ENCODE data around the gene GPR4.

GPR4 gene

GRCh38 chr19:45643024-45643926 is 41.3 kb upstream of the GPR4 start:
- TF ChIP-seq ZNF565 (CRISPR knock-in tag; conservative IDR thresholded peaks at IDR 0.05; ENCODE audit: low read depth) (no peak), POU6F1 (CRISPR knock-in tag; IDR thresholded peaks at IDR 0.05; ENCODE audit: borderline replicate concordance, low read depth) (no peak), ARNTL (CRISPR knock-in tag; IDR thresholded peaks at IDR 0.05; ENCODE audit: borderline replicate concordance, low read depth) (no peak), ZNF70 (CRISPR knock-in tag; IDR thresholded peaks at IDR 0.05) (peak; percentile 95)
- peak; percentile 75 for ATAC-seq

DNA sequence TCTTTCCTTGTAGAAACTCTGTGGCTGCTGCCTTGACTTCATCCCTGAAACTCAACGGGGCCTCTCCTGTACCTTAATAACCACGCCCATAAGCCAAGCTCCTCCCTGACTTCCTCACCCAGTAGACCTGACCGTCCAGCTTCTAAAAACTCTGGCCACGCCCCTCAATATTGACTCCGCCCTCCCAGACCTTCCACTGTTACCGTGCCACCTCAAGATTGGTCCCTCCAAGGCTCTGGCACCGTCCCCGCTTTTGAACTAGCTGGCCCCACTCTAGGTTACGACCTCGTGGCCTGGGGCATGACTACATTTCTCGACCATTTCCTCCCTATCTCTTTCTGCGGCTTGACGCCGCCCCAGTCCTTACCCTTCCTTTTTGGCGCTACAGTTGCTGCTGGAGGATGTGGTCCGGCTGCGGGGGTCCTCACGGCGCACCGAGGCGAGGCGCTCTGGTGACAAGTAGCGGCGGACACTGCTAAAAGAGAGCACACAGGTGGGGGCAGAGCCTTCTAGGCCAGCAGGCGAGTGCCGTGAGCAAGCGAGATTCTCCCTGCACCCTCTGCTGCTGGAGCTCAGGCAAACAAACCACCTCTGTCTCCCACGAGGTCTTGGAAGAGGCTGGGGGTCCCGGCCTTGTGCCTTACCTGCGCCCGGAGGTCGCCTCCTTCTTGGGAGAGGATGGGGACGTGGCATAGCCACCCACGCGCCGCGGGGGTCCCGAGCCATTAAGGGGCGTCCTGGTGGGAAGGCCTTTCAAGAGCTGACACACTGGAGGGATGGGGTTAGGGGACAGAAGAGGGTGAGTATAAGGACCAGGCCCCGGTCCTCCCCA is 39.5 kb upstream of the GPR4 start:
- ATAC-seq, result no peak
- no peak for TF ChIP-seq SNAI2 (CRISPR knock-in tag; IDR thresholded peaks at IDR 0.05)
- TF ChIP-seq, protein P1, sequence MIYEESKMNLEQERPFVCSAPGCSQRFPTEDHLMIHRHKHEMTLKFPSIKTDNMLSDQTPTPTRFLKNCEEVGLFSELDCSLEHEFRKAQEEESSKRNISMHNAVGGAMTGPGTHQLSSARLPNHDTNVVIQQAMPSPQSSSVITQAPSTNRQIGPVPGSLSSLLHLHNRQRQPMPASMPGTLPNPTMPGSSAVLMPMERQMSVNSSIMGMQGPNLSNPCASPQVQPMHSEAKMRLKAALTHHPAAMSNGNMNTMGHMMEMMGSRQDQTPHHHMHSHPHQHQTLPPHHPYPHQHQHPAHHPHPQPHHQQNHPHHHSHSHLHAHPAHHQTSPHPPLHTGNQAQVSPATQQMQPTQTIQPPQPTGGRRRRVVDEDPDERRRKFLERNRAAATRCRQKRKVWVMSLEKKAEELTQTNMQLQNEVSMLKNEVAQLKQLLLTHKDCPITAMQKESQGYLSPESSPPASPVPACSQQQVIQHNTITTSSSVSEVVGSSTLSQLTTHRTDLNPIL (CRISPR knock-in tag; IDR thresholded peaks at IDR 0.05; ENCODE audit: low read depth), result no peak
- TF ChIP-seq PPARA (CRISPR knock-in tag; IDR thresholded peaks at IDR 0.05; ENCODE audit: borderline replicate concordance), result no peak
- TF ChIP-seq ZC3H10 (CRISPR knock-in tag; IDR thresholded peaks at IDR 0.05), result no peak
- no peak for TF ChIP-seq TCF4 (CRISPR knock-in tag; IDR thresholded peaks at IDR 0.05; ENCODE audit: borderline replicate concordance)
- no peak for TF ChIP-seq ZNF565 (CRISPR knock-in tag; conservative IDR thresholded peaks at IDR 0.05; ENCODE audit: low read depth)
- TF ChIP-seq ZNF8 (CRISPR knock-in tag; IDR thresholded peaks at IDR 0.05), result no peak
- no peak for TF ChIP-seq OSR1 (CRISPR knock-in tag; IDR thresholded peaks at IDR 0.05)

- TF ChIP-seq BACH2 (CRISPR knock-in tag; IDR thresholded peaks at IDR 0.05; ENCODE audit: borderline replicate concordance) (no peak), ZC3H10 (CRISPR knock-in tag; IDR thresholded peaks at IDR 0.05) (no peak), ZFP30 (CRISPR knock-in tag; IDR thresholded peaks at IDR 0.05) (no peak), PATZ1 (CRISPR knock-in tag; IDR thresholded peaks at IDR 0.05; ENCODE audit: borderline replicate concordance) (no peak), OSR1 (CRISPR knock-in tag; IDR thresholded peaks at IDR 0.05) (no peak), ZFP3 (CRISPR knock-in tag; IDR thresholded peaks at IDR 0.05) (no peak), CSRNP3 (CRISPR knock-in tag; IDR thresholded peaks at IDR 0.05) (no peak), ZNF8 (CRISPR knock-in tag; IDR thresholded peaks at IDR 0.05) (no peak), GLIS3 (CRISPR knock-in tag; IDR thresholded peaks at IDR 0.05) (no peak), ZNF565 (CRISPR knock-in tag; conservative IDR thresholded peaks at IDR 0.05; ENCODE audit: low read depth) (no peak), SNAI2 (CRISPR knock-in tag; IDR thresholded peaks at IDR 0.05) (no peak)
- no peak for ATAC-seq
Observed at GRCh38 chr19:45640849-45641273, 38.8 kb upstream of the GPR4 start.

DNA sequence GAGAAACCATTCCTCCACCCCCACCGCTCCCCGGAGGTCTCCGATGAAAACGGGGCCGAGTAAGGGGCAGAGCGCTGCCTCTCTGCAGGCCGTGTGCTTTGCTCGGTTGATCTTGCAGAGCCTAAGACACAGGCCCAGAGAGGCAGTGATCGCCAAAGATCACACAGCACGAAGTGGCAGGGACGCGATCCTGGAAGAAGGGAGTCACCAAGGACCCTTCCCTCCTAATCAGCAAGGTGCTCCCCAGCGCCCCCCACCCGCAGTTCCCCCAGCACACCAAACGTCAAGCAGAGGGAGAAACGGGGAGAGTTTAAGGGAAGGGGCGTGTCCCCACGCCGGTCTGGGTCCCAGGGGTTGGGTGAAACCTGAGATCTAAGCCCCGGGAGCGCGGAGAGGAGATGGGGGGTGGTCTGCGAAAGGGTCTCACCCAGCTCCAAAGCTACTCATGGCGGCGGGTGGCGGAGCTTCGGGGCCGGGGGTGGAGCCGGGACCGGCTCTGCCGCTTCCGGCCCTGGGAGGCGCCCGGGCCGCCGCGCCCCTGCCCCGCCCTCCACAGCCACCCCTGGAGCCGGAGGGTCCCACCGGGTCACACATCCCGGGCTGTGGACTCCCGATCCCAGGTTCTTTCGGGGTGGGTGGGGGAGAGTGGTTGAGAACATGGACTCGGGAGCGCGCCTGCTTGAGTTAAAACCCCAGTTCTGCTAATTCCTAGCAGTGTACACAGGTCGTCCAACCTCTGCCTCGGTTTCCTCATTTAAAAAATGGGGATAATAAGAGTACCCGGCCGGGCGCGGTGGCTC is 37.1 kb upstream of the GPR4 start, which contains the start of gene EML2:
EML2 (minus strand) TSS at position 468 of the 800 bp plus-strand sequence; CDS start at position 447, 21 bp downstream.
- TF ChIP-seq ISL1 (CRISPR knock-in tag; IDR thresholded peaks at IDR 0.05) (no peak), TSHZ2 (CRISPR knock-in tag; IDR thresholded peaks at IDR 0.05) (no peak), RARB (CRISPR knock-in tag; IDR thresholded peaks at IDR 0.05) (no peak), PPARA (CRISPR knock-in tag; IDR thresholded peaks at IDR 0.05; ENCODE audit: borderline replicate concordance) (no peak)
- ATAC-seq, result no peak

Data from SK-N-SH treated with all-trans-retinoic acid at 6 μM for 48 hours (cell line).